Measurements from ENCODE around the gene GPR143.

Gene GPR143

GRCh38 chrX:9767375-9767774, 1.7 kb upstream of the GPR143 start:
- no peak for DNase-seq

DNA sequence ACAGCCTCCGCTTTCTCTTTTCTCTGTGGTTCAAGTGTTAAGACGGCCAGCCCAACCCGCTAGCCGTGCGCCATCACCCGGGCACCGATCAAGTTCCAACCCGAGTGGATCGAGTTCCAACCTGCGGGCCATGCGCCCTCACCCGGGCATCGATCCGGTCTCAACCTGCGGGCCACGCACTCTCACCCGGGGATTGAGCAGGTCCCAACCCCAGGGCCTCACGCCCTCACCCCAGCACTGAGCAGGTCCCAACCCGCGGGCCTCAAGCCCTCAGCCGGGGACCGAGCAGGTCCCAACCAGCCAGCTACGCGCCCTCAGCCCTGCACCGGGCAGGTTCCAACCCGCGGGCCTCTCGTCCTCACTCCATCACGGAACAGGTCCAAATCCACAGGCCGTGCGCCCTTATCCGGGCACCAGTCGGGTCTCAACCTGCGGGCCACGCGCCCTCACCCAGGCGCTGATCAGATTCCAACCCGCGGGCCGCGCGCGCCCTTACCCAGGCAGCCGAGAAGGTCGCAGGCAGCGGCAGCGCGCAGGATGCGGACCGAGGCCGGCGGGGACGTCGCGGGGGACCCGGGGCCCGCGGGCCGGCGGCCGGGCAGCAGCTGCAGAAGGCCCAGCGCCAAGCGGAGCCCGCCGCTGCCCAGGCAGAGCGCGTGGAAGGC, 443 bp downstream of the GPR143 start:
- DNase-seq = no peak

- no peak for DNase-seq
Measured at GRCh38 chrX:9759337-9759736, 6.3 kb downstream of the GPR143 start.

DNA sequence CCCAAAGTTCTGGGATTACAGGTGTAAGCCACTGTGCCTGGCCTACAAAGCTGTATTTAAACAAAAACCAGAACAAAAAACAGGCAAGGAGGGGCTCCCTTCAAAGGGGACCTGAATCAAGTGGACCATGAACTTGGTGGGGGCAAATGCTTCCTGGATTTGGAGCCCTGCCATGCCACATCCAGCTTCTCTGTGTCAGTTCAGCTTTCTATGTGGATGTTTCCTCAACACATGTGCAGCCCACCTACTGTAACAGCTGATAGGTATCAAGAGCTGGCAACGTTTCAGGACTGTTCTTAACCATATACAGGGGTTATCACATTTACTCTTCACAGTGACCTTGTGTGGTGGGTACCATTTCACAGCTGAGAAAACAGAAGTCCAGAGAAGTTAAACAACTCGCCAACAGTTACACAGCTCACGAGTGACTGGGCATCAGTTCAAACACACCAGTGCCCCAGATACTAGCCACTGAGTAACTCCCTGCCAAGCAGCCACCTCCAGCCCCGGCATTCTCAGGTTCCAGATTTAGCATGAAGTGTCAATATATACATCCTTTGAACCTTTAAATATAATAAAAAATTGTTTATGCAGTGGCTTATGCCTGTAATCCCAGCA, 7.5 kb downstream of the GPR143 start:
- no peak for DNase-seq

- no peak for DNase-seq
Measured at GRCh38 chrX:9757366-9757765, 8.3 kb downstream of the GPR143 start.

DNA sequence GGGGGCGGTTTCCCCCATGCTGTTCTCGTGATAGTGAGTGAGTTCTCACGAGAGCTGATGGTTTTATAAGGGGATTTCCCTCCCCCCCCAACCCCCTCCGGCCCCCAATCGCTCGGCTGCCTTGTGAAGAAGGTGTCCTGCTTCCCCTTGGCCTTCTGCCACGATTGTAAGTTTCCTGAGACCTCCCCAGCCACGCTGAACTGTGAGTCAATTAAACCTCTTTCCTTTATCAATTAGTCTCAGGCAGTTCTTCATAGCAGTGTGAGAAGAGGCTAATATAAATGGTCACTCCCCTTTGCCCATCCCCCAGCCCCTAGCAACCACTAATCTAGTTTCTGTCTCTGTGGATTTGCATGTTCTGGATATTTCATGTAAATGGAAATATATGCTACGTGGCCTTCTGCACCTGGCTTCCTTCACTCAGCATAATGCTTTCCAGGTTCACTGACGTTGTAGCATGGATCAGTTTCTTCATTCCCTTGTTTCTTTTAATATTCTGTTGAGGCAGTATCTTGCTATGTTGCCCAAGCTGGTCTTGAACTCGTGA, 16.4 kb downstream of the GPR143 start:
- DNase-seq = no peak

DNA sequence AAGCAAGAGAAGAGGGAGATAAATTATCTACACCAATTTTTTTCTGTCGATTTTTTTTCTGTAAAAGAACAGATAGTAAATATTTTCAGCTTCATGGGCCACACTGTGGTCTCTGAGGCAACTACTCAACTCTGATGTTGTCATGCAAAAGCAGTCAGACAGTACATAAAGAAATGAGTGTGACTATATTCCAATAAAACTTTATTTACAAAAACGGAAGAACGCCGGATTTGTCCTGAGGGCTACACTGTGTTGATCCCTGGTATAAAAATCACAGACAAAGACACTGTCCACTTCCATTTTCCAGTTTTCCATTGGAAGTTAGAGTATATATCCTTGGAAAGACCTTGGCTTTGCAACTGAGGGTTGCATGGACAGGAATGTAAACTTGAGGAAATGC, 18.0 kb downstream of the GPR143 start:
- DNase-seq = no peak

DNA sequence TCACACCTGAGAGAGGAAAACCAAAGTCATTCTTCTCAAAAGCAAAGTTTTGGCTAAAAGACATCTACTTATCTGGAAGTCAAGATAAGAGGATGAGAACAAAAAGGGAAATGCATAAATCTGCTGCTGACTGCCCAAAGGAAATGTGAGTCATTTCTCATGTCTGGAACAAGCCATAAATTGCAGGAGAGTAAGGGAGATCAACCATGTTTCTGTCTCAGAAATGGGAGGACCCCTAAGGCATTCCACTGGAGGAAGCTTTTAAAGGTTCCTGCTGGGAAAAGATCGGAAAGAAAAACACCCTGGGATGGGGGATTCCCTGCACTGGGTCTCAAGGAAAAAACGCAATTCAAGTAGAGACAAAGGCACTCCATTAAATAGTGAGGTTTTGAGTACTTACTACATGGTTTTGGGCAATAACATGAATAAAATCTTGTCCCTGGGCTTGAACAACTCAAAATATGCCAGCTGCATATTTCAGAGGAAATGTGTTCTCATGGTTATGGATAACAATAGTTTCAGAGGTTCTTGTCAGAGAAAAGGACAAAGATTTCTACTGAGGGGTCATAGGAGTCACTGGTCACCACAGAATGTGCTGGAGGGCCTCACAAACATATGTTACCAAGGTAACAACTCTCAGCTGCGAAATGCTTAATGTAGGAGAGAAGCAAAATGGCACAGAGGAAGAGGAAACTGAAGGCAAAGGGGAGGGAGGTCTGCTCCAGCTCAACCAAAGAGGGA, 19.3 kb downstream of the GPR143 start:
- DNase-seq = no peak

- DNase-seq = no peak
Measured at GRCh38 chrX:9745417-9746115, 20.1 kb downstream of the GPR143 start.

DNA sequence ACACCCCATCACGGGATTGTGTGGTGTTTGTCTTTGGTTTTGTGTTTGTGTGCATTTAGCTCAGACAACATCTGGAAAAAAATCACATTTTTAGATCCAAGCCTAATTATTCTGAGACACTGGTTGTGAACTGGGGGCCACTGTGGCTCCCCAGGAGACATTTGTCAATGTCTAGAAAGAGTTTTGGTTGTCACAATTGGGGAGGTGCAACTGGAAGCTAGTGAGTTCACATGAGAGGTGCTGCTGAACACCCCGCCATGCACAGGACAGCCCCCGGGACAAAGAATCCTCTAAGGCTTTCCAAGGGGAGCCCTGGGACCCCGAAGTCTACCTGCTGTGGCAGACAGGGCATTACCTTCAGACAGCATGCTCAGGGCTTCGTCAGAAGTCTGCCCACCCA, 26.5 kb downstream of the GPR143 start:
- no peak for DNase-seq

GRCh38 chrX:9738151-9738550, 27.5 kb downstream of the GPR143 start:
- DNase-seq = no peak

- DNase-seq = no peak
Measured at GRCh38 chrX:9737363-9737762, 28.3 kb downstream of the GPR143 start.

GRCh38 chrX:9730752-9731151, 34.9 kb downstream of the GPR143 start:
- DNase-seq = no peak

DNA sequence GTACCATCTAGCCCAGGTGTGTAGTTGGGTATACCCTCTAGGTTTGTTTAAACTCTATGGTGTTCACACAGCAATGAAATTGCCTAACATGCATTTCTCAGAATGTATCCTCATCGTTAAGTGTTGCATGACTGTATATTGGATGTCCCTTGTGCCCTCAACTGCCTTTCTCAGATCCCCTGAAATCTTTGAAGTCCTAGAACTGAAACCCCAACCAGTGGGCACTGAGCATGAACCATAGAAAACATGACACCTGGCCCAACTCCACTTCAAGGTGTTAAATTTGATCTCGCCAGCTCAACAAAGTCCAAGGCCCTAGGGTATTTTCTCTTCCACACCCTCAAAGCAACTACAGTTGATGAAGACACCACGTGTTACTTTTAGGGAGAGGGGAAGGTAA, 35.6 kb downstream of the GPR143 start:
- no peak for DNase-seq

GRCh38 chrX:9729171-9729885, 36.3 kb downstream of the GPR143 start:
- no peak for DNase-seq

GRCh38 chrX:9728261-9728660, 37.4 kb downstream of the GPR143 start:
- DNase-seq = no peak

GRCh38 chrX:9724711-9725110, 40.9 kb downstream of the GPR143 start:
- DNase-seq = no peak

GRCh38 chrX:9717376-9717775, 48.3 kb downstream of the GPR143 start:
- no peak for DNase-seq

GRCh38 chrX:9710332-9710731, 55.3 kb downstream of the GPR143 start:
- DNase-seq = no peak

DNA sequence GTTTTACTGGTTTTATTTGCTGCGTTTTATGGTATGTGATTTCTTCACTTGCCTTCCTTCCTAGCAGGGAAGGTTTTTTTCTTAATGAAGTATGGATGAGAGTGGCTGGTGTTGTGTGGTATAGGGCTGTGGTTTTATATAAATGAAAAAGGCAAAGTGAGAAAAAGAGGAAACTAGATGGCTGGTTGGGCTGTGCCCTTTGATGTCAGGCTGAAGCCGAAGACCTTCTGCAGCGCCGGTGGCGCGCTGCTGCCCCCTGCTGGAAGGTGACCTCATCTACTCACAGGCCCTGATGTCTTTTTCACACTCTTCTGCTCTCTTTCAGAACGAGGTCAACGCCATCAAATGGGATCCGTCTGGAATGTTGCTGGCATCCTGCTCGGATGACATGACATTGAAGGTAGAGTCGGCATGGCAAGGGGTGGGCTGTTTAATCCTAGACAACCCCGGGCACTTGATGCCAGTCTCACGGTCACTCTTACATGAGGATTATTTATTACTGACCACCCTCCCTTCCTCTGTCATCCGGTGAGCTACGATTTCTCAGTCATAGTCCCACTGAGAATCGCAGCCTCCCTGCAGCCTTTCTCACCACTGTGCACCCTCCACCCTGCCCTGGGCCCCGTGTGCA, 56.6 kb downstream of the GPR143 start:
- no peak for DNase-seq

GRCh38 chrX:9708086-9708485, 57.6 kb downstream of the GPR143 start:
- no peak for DNase-seq

All from SIG-M5 (cell line).